Left hindlimb (tissue), 1 donor: ENCODE measurements around the gene CNPY1.

Experiments
- DNase-seq: peaks from one replicate; pipeline ENCODE4 v3.0.0-alpha.2; 2018

The CNPY1 gene

GRCh38 chr7:155464948-155465739, 81.2 kb downstream of the CNPY1 start:
- no peak for DNase-seq

- DNase-seq, result no peak
These were observed 82.2 kb downstream of the CNPY1 start for GRCh38 chr7:155464183-155464582.

GRCh38 chr7:155463114-155463811, 83.1 kb downstream of the CNPY1 start:
- no peak for DNase-seq

GRCh38 chr7:155462163-155462735, 84.1 kb downstream of the CNPY1 start:
- DNase-seq, result no peak

- no peak for DNase-seq
These were observed 84.7 kb downstream of the CNPY1 start for GRCh38 chr7:155461631-155462030.

GRCh38 chr7:155460926-155461613, 85.3 kb downstream of the CNPY1 start:
- no peak for DNase-seq

GRCh38 chr7:155459700-155460461, 86.5 kb downstream of the CNPY1 start:
- DNase-seq, result no peak

GRCh38 chr7:155458878-155459699, 87.3 kb downstream of the CNPY1 start:
- no peak for DNase-seq

- no peak for DNase-seq
These were observed 88.1 kb downstream of the CNPY1 start, which contains the start of gene EN2 for GRCh38 chr7:155458111-155458877. Gene EN2, plus strand, starts transcription at chr7:155458129. Its CDS starts 249 bp downstream, at chr7:155458378.

- no peak for DNase-seq
These were observed 88.7 kb downstream of the CNPY1 start for GRCh38 chr7:155457544-155458110.

- peak; percentile 85 for DNase-seq
These were observed 89.4 kb downstream of the CNPY1 start for GRCh38 chr7:155456738-155457543.

GRCh38 chr7:155455776-155456737, 90.3 kb downstream of the CNPY1 start:
- DNase-seq, result no peak

- no peak for DNase-seq
These were observed 91.1 kb downstream of the CNPY1 start for GRCh38 chr7:155455132-155455693.

GRCh38 chr7:155454183-155455112, 91.9 kb downstream of the CNPY1 start:
- no peak for DNase-seq

GRCh38 chr7:155453296-155454182, 92.8 kb downstream of the CNPY1 start:
- no peak for DNase-seq
